HepG2 (cell line): ENCODE data around the gene YEATS4. TPM values are rescaled to one million over a fixed set of nuclear protein-coding genes. Genes with fewer than 3 reads are reported as not detected.

Experiments
- ESRRA ChIP-seq: sonication (generic); formaldehyde crosslinking; IDR thresholded peaks from 2 replicates; pipeline ENCODE4 v1.5.1; 2020; ENCODE audit warnings: mild to moderate bottlenecking, low read depth, missing genetic modification reagents
- ZNF577 ChIP-seq: sonication (generic); formaldehyde crosslinking; IDR thresholded peaks from 2 replicates; pipeline ENCODE4 v1.4.0; 2020; ENCODE audit warnings: mild to moderate bottlenecking, low read depth, missing genetic modification reagents, borderline replicate concordance
- polyA plus RNA-seq, 8 experiments: library from polyadenylated mRNA; depleted of rRNA in 3 of 8; stranded (reverse) in 7 of 8; unstranded in 1 of 8; fragments of >200 nt; fragmentation: Illumina TruSeq in 4 of 8; extraction: Trizol in 4 of 8; gene quantifications; 2 replicates each; pipeline versions ENCODE4 v1.2.1 to v1.2.3, GENCODE V29; 2011 to 2016; ENCODE audit warnings: low read depth in 4 of 8, missing spikeins in 1 of 8, mixed read lengths in 1 of 8; ENCODE audit not compliant: insufficient read depth in 1 of 8
- total RNA-seq, 5 experiments: library from RNA; depleted of rRNA; stranded (reverse); fragments of >200 nt; fragmentation: Illumina TruSeq; extraction: Trizol; gene quantifications; 2 replicates each; pipeline ENCODE4 v1.2.3, GENCODE V29; 2016; ENCODE audit warnings: low read depth in 1 of 5
- TF ChIP-seq, protein P1 (sequence below): sonication (generic); formaldehyde crosslinking; IDR thresholded peaks from 2 replicates; pipeline ENCODE4 v1.4.0; 2020; ENCODE audit warnings: mild to moderate bottlenecking, missing genetic modification reagents
- TF ChIP-seq, protein P2 (sequence below): sonication (generic); formaldehyde crosslinking; IDR thresholded peaks from 2 replicates; pipeline ENCODE4 v1.5.1; 2020; ENCODE audit warnings: mild to moderate bottlenecking, missing genetic modification reagents
- TF ChIP-seq, protein P3 (sequence below): sonication (generic); formaldehyde crosslinking; IDR thresholded peaks from 2 replicates; pipeline ENCODE4 v1.5.0; 2020; ENCODE audit warnings: mild to moderate bottlenecking, missing genetic modification reagents, borderline replicate concordance
- TF ChIP-seq, protein P4 (sequence below): sonication (generic); formaldehyde crosslinking; IDR thresholded peaks from 2 replicates; pipeline ENCODE4 v1.4.0; 2020; ENCODE audit warnings: mild to moderate bottlenecking, missing genetic modification reagents

The YEATS4 gene
- total and polyA plus RNA-seq, 2 of the 13 experiments (the other 11 are each of a cell fraction or from before 2014, with no cell fraction given): 16.8 to 45.0 TPM

DNA sequence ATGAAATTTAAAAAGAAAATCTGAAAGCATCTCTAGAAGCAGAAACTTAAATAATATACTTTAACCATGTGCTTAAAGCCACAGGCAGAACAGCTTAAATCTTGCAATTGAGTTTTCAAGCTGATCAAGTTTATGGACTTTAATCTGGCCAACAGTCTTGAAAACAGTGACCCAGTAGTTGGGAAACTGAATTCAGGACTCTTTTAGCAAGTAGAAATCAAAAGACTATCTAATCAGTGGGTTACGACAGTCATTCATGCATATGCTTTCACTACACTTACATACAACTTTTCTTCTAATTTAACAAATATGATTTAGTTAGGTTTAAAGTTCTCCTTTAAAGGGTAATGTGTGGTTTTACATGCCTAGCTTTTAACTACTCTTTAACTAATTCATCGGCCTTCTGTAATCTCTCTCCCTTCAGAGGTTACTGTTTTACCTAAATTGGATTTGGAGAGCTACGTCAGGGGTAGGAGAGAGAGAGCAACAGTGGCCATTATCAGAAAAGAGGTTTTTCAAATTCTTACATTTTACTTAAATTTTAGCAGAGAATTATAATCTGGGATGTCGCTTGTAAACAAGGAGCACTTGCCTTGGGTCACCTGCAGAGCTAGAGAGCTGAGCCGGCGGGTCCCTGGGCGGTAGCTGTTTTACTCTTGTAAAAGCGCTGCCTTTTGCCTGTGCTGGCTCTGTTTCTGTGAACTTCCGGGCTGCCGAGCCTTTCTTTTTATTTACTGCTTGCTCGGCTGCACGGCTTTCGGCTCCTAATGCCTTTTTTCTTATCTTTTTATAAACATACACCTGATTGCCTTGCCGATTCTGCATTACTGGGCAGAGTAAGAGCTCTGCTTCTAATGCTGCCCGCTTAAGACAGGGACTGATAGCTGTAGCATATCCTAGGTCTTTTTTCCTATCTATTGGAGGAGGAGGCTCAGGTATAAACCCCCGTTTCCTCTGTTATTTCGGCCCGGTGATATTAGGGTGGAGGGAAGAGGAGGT is 28.8 kb upstream of the YEATS4 start (continued):
- TF ChIP-seq, protein P1, sequence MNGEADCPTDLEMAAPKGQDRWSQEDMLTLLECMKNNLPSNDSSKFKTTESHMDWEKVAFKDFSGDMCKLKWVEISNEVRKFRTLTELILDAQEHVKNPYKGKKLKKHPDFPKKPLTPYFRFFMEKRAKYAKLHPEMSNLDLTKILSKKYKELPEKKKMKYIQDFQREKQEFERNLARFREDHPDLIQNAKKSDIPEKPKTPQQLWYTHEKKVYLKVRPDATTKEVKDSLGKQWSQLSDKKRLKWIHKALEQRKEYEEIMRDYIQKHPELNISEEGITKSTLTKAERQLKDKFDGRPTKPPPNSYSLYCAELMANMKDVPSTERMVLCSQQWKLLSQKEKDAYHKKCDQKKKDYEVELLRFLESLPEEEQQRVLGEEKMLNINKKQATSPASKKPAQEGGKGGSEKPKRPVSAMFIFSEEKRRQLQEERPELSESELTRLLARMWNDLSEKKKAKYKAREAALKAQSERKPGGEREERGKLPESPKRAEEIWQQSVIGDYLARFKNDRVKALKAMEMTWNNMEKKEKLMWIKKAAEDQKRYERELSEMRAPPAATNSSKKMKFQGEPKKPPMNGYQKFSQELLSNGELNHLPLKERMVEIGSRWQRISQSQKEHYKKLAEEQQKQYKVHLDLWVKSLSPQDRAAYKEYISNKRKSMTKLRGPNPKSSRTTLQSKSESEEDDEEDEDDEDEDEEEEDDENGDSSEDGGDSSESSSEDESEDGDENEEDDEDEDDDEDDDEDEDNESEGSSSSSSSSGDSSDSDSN (CRISPR knock-in tag): 0 out of 2 replicates have a peak, but pooled peaks have one; percentile 4
- no peak for TF ChIP-seq ZNF577
- TF ChIP-seq, protein P2, sequence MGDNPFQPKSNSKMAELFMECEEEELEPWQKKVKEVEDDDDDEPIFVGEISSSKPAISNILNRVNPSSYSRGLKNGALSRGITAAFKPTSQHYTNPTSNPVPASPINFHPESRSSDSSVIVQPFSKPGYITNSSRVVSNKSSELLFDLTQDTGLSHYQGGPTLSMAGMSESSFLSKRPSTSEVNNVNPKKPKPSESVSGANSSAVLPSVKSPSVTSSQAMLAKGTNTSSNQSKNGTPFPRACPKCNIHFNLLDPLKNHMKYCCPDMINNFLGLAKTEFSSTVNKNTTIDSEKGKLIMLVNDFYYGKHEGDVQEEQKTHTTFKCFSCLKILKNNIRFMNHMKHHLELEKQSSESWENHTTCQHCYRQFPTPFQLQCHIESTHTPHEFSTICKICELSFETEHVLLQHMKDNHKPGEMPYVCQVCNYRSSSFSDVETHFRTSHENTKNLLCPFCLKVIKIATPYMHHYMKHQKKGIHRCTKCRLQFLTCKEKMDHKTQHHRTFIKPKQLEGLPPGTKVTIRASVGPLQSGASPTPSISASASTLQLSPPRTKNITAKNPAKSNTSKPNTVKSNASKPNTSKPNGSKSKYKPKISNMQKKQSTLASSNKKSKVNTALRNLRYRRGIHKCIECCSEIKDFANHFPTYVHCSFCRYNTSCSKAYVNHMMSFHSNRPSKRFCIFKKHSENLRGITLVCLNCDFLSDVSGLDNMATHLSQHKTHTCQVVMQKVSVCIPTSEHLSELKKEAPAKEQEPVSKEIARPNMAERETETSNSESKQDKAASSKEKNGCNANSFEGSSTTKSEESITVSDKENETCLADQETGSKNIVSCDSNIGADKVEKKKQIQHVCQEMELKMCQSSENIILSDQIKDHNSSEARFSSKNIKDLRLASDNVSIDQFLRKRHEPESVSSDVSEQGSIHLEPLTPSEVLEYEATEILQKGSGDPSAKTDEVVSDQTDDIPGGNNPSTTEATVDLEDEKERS (CRISPR knock-in tag): no peak
- TF ChIP-seq ESRRA (CRISPR knock-in tag): no peak
- TF ChIP-seq, protein P3, sequence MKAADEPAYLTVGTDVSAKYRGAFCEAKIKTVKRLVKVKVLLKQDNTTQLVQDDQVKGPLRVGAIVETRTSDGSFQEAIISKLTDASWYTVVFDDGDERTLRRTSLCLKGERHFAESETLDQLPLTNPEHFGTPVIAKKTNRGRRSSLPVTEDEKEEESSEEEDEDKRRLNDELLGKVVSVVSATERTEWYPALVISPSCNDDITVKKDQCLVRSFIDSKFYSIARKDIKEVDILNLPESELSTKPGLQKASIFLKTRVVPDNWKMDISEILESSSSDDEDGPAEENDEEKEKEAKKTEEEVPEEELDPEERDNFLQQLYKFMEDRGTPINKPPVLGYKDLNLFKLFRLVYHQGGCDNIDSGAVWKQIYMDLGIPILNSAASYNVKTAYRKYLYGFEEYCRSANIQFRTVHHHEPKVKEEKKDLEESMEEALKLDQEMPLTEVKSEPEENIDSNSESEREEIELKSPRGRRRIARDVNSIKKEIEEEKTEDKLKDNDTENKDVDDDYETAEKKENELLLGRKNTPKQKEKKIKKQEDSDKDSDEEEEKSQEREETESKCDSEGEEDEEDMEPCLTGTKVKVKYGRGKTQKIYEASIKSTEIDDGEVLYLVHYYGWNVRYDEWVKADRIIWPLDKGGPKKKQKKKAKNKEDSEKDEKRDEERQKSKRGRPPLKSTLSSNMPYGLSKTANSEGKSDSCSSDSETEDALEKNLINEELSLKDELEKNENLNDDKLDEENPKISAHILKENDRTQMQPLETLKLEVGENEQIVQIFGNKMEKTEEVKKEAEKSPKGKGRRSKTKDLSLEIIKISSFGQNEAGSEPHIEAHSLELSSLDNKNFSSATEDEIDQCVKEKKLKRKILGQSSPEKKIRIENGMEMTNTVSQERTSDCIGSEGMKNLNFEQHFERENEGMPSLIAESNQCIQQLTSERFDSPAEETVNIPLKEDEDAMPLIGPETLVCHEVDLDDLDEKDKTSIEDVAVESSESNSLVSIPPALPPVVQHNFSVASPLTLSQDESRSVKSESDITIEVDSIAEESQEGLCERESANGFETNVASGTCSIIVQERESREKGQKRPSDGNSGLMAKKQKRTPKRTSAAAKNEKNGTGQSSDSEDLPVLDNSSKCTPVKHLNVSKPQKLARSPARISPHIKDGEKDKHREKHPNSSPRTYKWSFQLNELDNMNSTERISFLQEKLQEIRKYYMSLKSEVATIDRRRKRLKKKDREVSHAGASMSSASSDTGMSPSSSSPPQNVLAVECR (CRISPR knock-in tag): peak; percentile 1; the same call in 1 of the 2 replicates
- TF ChIP-seq, protein P4, sequence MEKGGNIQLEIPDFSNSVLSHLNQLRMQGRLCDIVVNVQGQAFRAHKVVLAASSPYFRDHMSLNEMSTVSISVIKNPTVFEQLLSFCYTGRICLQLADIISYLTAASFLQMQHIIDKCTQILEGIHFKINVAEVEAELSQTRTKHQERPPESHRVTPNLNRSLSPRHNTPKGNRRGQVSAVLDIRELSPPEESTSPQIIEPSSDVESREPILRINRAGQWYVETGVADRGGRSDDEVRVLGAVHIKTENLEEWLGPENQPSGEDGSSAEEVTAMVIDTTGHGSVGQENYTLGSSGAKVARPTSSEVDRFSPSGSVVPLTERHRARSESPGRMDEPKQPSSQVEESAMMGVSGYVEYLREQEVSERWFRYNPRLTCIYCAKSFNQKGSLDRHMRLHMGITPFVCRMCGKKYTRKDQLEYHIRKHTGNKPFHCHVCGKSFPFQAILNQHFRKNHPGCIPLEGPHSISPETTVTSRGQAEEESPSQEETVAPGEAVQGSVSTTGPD: no peak
